Activated gamma-delta T cell (primary cell): ENCODE results near the gene FBXL19.

Experiments
- DNase-seq: peaks from one replicate; lab custom pipeline; 2025; lab: John Stamatoyannopoulos, UW

Gene FBXL19

DNA sequence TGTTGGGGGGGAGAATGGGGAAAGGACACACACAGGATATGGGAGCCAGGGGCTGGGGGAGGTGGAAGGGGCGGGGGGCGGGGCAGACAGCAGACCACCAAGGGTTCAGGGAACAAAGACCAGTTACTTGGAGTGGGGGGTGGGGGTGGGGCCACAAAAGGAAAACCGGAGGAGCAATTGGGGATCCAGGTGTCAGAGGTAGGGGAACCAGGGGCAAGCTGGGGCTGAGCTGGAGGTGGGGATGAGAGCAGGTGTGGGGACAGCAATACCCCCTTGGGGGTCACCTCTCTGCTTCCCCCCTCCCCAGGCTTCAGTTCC is 24.1 kb downstream of the FBXL19 start:
- no peak for DNase-seq

DNA sequence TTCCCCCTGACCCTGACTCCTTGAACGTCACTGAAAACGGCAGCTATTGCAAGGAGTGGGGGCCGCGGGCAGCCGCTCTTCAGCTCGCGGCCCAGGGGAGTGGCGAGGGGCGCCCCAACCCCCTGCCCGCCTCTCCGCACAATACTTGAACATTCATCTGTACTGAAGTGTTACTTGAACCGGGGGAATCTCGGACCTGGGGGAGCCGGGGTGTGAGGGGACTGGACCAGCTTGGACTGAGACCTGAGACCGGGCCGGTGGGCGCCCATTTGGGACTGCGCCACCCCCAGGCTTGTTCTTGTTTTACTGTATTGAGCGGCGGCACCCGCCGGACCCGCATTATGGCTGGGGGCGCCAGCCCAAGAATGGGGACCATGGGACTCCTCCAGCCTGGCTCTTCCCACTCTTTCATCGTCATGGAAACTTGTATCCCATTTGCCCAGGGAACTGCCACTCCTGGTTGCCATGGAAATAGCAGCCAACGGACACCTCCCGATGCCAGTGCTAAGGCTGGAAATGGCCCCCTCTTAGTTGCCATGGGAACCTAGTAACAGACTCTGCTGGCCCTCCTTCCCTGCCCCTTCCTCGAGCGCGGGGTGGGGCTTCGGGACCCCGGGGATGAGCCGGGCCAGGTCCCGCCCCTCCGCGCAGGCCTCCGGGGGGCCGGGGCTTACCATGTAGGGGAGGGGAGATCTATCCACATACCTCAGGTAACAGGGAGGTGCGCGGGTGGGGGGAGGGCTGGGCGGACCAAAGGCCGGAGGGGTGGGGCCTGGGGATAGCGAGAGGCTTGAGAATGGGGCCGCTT is 24.7 kb downstream of the FBXL19 start:
- no peak for DNase-seq

DNA sequence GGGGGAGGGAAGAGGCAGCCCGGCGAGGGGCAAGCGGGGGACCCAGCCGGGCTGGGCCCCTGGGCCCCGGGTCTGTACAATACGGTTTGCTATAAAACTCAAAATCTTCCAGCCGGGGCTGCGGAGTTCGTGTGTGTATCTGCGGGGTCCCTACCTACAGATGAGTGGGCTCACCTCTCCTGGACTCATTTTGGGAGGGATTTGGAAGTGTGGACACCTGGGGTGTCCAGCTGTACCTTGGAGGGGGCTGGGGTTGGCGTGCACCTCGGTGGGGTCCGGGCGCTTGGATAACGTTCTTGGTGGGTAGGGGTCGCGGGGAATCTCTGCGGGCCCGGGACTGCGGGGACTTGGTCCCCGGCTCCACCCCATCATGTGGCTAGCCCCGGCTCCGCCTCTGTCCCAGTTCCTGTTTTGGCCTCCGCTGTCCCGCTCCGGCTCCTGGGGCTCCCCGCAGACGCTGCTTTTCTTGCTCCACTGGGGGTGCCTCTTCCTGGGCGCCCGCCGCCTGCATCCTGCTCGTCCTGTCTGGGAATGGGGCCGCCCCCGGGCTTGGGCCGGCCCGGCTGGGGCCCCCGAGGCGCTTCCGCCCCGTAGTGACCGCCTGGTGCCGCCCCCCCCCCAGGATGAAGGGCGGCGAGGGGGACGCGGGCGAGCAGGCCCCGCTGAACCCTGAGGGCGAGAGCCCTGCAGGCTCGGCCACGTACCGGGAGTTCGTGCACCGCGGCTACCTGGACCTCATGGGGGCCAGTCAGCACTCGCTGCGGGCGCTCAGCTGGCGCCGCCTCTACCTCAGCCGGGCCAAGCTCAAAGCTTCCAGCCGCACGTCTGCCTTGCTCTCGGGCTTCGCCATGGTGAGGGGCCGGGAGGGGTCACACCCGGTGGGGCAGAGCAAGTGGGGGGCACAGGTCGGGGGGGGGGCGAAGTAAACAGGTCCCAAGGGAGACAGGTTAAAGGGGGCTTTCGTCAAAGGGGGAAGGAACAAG is 25.6 kb downstream of the FBXL19 start, which contains the start of gene ORAI3:
ORAI3 (plus strand) TSS at position 402 of the 983 bp plus-strand sequence; CDS start at position 624, 222 bp downstream.
- no peak for DNase-seq

DNA sequence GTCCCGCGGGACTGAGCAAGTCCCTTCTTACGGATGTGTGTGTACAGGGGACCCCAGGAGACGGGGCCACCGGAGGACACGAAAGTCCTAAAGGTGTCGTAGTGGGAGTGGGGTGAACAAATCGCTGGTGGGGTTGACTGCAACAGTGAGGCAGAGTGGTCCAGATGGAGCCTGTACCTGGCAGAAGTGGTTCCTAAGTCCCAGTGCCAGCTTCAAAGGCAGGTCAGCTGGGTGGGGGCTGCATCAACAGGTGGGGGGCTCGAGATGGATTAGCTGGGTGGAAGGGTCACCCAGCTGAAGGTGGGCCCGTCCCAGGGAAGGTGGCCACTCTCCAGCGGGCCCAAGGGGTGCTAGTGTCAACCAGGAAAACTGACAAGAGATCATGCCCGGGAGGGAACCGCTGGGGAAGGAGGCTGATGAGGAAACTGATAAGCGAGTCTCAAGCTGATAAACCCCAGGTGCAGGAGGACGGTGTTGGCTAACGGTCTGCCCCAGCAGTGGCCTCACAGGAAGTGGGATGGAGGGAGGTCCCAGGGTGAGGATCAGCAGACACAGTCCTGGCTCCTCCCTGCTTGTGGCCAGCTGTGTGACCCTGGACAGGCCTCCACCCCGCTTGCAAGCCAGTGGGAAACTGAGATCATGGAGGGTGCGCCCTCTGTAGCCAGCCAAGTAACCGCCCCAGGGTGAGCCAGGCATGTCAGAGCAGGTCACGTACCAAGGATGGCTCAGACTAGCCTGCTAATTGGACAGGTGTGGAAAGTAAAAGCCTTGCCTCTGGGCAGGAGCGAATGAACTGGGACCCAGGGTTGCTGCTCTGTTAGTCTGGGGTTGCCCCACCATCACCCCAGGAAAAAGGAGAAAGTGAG is 26.5 kb downstream of the FBXL19 start:
- no peak for DNase-seq

DNA sequence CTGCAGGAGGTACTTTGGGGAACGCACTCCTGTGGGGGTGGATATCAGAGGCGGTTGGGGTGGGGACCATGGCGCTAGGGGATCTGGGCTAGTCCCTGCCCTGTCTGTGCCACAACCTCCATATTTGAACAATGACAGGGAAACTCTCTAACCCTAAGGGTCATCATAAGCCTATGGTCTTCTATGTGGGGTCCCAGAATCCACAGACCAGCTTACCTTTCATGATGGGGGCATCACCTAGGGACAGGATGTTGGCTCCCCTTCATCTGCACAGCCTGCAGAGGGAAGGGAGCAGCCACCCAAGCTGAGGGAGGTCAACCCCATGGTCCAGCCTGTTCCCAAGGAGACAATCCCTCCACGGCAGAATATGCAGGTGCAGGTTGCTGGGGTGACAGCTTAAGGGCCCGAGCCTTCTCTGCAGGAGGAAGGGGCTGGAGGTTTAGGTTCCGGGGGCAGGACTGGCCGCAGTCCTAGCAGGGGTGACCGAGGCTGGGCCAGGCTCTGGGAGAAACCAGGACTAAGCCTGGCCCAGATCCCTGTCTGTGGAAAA is 27.2 kb downstream of the FBXL19 start:
- no peak for DNase-seq

DNA sequence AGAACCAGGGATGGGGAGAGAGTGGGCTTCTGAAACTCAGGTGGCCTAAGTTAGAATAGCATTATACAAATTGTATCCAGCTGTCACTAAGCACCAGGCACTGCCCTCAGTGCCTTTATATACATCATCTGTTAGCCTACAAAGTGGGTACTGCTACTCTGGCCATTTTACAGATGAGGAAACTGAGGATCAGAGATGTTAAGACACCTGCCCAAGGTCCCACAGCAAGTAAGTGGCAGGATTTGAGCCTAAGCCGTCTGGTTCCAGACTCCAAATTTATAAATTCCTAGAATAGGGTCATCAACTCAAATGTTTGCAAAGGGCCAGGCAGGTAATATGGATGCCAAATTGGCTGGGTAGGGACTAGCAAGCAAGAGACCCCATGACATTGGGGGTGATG is 27.8 kb downstream of the FBXL19 start:
- no peak for DNase-seq

DNA sequence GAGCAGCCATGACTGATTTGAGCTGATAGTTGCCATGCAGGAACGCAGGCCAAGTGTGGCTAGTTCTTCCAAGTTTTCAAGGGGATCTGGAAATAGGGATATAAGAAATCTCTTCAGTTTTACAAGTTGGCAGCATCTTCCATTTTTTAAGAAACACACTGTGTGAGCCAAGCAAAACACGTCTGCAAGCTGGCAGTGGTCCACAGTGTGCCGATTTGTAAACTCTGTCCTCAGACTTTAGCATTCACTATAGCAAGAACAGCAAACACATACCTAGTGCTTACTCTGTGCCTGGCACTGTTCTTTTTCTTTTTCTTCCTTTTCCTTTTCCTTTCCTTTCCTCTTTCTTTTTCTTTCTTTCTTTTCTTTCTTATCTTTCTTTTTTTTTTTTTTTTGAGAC is 28.4 kb downstream of the FBXL19 start:
- DNase-seq, result no peak

DNA sequence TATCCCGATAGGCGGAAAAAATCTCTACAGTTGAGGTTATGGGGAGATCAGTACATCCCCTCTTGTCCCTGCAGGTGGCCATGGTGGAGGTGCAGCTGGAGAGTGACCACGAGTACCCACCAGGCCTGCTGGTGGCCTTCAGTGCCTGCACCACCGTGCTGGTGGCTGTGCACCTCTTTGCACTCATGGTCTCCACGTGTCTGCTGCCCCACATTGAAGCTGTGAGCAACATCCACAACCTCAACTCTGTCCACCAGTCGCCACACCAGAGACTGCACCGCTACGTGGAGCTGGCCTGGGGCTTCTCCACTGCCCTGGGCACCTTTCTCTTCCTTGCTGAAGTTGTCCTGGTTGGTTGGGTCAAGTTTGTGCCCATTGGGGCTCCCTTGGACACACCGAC is 29.7 kb downstream of the FBXL19 start:
- DNase-seq, result no peak

DNA sequence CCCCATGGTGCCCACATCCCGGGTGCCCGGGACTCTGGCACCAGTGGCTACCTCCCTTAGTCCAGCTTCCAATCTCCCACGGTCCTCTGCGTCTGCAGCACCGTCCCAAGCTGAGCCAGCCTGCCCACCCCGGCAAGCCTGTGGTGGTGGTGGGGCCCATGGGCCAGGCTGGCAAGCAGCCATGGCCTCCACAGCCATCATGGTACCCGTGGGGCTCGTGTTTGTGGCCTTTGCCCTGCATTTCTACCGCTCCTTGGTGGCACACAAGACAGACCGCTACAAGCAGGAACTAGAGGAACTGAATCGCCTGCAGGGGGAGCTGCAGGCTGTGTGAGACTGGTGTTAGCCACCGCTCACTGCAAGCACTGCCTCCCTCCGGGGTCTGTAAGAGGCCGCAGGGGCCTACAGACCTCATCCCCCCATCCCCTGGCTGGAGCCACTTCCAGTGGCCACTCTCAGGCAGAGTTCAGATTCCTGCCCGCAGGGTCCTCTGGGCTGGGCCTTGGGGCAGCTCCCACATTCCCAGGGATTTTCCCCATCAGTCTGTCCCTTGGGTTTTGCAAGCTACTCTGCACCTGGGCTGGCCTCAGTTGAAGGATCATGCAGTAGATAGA is 30.2 kb downstream of the FBXL19 start:
- no peak for DNase-seq

DNA sequence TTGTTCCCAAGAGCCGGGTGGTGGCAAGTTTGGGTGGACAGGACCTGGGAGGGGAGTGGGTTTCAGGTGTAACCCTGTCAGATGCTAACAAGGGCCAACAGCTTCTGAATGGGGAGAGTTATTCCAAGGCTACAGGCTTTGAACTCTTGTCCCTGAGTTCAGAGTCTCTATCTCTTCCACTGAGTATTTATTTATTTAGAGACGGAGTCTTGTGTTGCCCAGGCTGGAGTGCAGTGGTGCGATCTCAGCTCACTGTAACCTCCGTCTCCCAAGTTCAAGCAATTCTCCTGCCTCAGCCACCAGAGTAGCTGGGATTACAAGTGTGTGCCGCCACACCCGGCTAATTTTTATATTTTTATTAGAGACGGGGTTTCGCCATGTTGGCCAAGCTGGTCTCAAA is 31.6 kb downstream of the FBXL19 start:
- no peak for DNase-seq

DNA sequence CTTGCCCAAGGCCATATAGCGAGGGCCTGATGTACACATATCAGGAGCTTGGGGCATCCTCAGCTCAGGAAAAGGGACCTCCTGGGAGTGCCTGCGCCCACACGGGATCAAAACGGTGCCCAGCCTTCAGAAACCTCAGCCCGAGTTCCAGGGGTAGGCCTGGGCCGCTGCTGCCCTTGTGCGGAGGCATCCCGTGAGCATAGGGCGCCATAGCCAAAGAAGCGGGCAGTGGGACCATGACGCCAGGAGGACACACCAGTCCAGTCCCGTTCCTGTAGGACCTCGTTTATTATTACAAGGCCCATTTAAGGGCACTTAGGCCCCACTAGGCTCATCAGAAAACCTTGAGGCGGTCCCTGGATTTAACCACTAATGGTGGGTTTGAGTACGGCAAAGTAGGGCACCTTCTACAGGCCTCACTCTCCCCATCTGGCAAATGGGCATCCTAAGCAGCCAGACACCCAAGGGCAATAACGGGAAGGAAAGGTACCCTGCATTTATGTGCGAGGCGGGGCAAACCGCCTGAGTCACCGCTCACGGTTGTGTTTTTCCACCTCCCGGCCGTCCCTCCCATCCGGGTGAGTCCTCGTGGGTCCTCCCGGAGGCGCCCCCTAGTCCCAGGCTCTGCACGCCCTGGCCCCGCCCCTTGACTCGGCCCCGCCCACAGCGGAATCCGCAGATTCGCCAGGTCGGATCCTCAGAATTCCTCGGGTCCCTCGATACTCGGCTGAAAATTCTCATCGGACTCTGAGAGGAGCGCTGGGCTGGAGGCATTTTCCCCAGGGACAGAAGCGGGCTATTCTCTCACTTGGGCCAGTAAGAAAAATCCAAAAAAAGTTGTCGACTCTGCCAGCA is 33.5 kb downstream of the FBXL19 start:
- DNase-seq, result peak; percentile 62

DNA sequence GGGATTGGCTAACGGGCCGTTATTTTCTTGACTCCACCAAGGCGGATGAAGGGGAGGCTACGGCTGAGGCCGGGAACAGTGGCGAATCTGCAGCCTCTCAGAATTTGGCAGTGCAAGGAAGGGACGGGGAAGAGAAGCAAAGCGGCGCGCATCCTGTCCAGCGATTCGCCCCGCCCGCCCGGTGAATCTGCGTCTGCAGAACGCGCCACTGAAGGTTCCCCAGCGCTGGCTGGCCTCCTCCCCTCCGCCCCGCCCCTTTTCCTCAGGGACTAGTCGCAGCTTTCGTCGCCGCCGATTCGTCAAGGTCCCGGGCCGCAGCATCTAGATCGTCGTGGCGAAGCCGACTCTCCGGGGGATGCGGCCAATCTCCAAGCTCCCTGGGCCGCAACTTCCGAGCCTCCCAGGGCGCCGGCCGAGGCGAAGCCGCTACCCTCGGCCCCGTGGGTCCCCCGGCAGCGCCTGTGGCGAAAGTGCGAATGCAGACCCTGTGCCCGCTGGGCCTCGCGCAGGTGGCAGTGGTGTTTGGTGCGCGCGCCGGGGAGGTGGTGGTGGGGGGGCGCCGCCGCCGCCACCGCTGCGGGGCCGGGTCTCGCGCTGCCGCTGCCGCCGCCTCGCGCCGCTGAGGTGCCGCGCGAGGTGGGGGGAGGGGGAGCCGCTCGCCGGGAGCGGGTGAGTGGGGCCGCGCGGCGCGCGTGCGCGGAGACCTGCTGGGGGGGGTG is 34.2 kb downstream of the FBXL19 start, which contains the start of gene SETD1A:
SETD1A (plus strand) TSS at position 299 of the 719 bp plus-strand sequence. CDS start 978 bp downstream, outside the sequence.
- peak; percentile 89 for DNase-seq

DNA sequence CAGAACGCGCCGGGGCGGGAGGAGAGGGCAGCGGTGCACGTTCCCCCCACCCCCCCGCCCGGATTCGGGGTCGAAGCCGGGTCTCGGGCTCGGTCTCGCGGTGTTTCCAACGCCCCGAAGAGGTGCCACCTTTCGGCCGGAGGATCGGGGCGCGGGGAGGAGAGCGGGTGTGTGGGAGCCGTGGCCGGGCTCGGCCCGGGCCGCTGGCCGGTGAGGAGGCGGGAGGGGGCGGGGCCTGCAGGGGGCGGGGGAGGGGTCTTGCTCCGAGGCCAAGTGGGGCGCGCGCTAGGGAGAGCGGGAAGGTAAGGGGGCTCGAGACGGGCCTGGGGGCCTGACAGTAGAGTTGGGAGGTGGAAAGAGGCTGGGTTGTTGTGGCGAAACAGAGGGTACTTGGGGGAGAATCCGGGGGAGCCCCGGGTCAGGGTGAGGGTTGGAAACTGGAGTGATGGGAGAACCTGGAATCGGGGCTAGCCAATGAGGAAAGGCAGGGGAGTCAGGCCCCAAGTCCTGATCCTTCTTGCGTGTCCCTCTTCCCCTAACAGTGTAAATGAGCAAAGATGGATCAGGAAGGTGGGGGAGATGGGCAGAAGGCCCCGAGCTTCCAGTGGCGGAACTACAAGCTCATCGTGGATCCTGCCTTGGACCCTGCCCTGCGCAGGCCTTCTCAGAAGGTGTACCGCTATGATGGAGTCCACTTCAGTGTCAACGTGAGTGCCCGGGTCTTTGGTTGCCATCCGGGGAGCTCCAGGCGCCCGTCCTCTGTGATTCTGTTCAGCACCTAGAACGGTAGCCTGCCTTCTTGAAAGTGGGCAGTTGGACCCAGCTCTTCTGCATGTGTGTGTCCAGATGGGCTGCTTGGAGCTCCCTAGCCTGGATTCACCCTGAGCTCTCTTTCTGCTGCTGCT is 35.1 kb downstream of the FBXL19 start:
- DNase-seq, result no peak

DNA sequence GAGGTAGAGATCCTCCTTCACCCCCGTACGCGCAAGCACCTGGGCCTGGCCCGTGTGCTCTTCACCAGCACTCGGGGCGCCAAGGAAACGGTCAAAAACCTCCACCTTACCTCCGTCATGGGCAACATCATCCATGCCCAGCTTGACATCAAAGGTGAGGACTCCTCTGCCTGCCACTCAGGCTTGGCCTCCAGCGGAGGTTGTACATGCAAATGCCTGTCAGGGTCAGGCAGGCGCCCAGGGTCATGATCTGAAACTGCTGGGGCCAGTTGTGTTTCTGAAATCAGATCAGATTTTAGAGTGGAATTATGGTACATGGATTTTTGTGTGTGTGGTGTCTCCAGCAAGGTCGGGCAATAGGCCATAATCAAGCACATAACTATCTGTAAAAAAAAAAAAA is 38.0 kb downstream of the FBXL19 start:
- DNase-seq, result no peak

DNA sequence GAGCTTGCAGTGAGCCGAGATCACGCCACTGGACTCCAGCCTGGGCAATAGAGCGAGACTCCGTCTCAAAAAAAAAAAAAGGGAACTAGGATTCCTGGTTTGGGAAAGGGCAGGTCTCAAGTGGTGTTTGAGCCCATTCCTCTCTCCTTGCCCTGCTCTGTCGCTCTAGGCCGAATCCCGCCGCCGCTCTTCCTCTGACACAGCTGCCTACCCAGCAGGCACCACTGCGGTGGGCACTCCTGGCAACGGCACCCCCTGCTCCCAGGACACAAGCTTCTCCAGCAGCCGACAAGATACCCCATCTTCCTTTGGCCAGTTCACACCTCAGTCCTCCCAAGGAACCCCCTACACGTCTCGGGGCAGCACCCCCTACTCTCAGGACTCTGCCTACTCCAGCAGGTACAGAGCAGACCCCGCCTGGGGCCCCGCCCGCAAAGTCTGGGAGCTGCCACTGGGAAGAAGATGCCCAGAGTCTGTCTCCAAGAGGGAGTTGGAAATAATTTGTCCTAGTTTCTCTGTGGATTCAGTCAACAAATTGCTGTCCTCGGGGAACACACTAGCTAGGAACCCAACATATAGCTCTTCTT is 40.6 kb downstream of the FBXL19 start:
- no peak for DNase-seq

DNA sequence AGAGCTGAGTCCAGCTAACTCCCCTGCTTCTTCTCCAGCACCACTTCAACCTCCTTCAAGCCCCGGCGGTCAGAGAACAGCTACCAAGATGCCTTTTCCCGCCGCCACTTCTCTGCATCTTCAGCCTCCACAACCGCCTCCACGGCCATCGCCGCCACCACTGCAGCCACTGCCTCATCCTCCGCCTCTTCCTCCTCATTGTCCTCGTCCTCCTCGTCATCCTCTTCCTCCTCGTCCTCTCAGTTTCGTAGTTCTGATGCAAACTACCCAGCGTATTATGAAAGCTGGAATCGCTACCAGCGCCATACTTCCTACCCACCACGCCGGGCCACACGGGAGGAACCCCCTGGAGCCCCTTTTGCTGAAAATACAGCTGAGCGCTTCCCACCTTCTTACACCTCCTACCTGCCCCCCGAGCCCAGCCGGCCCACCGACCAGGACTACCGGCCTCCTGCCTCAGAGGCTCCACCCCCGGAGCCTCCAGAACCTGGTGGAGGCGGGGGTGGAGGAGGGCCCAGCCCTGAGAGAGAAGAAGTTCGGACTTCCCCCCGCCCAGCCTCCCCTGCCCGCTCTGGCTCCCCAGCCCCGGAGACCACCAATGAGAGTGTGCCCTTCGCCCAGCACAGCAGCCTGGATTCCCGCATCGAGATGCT is 41.3 kb downstream of the FBXL19 start:
- DNase-seq, result no peak

DNA sequence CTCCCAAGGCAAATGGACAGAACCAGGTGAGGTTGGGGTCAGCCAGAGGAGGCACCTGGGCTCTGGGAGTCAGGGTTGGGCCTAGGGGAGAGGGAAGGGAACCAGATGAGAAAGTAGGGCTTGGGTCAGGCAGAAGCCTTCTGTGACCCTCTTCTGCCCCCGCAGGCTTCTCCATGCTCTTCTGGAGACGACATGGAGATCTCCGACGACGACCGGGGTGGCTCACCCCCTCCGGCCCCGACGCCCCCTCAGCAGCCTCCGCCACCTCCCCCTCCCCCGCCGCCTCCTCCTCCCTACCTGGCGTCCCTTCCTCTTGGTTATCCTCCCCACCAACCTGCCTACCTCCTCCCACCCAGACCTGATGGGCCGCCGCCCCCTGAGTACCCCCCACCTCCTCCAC is 42.1 kb downstream of the FBXL19 start:
- no peak for DNase-seq
